ENCODE measurements around the gene MAML3.

MAML3 gene

DNA sequence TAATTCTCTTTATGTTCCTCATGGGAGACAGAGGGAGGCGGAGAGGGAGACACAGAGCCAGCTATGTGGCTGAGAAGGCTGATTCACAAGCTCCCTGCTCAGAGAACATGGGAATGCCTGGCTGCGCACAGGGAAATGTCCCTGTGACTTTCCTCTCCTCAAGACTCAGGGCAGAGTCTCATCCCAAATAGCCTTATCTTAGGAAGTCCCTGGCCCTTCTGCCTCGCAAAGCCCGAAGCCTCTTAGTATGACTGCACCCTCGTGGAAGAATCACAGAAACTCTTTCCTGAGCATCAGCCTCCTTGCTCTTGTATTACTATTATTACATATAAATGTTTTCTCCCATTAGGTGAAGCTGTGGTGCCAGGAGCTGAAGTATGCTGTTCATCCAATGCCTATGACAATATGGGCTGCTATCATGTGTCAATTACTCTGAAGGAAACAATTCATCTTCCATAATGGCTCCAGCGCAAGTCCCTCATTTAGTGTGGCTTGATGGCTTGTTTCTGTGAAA is 257.8 kb downstream of the MAML3 start:
- Histone ChIP-seq H3K27ac (ENCODE audit: low read length) (no peak overlapping the region), H3K4me3 (ENCODE audit: low read length) (no peak overlapping the region), H3K27me3 (ENCODE audit: insufficient read depth, low read length) (no peaks in the 10 kb centered on the region), H3K36me3 (ENCODE audit: insufficient read depth, low read depth, low read length) (no peaks in the 10 kb centered on the region), H3K4me1 (ENCODE audit: insufficient read depth, low read length) (peaks cover 9% of the 10 kb centered on the region; the same call in 1 of the 2 replicates), H3K9me3 (ENCODE audit: insufficient read depth, low read depth, low read length) (no peaks in the 10 kb centered on the region), H3K9ac (ENCODE audit: low read depth, low read length) (no peak overlapping the region)

DNA sequence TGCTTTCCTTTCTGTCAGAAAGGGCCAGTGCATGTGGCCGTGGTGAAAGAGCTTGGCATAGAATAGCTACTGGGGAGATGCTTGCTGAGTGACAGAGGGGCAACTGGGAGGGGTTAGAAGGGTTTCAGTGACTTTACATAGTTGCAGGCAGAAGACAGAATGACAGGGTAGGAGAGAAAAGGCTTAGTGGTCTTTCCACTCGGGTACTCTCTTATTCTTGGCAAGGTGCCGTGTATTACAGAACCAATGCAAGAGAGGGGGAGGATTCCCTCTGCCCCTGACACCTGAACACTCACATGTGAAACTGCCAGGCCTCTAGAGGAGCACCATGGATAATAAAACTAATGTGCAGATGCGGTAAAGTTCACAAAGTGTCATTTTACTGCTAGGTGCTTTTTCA is 260.2 kb downstream of the MAML3 start:
- no peaks in the 10 kb centered on the region for H3K9me3 ChIP-seq (ENCODE audit: insufficient read depth, low read depth, low read length)
- H3K27me3 ChIP-seq (ENCODE audit: insufficient read depth, low read length) = no peaks in the 10 kb centered on the region
- H3K27ac ChIP-seq (ENCODE audit: low read length) = no peak overlapping the region
- no peaks in the 10 kb centered on the region for H3K36me3 ChIP-seq (ENCODE audit: insufficient read depth, low read depth, low read length)
- no peak overlapping the region for H3K4me3 ChIP-seq (ENCODE audit: low read length)
- peaks cover 7% of the 10 kb centered on the region; the same call in 1 of the 2 replicates for H3K4me1 ChIP-seq (ENCODE audit: insufficient read depth, low read length)
- no peak overlapping the region for H3K9ac ChIP-seq (ENCODE audit: low read depth, low read length)

DNA sequence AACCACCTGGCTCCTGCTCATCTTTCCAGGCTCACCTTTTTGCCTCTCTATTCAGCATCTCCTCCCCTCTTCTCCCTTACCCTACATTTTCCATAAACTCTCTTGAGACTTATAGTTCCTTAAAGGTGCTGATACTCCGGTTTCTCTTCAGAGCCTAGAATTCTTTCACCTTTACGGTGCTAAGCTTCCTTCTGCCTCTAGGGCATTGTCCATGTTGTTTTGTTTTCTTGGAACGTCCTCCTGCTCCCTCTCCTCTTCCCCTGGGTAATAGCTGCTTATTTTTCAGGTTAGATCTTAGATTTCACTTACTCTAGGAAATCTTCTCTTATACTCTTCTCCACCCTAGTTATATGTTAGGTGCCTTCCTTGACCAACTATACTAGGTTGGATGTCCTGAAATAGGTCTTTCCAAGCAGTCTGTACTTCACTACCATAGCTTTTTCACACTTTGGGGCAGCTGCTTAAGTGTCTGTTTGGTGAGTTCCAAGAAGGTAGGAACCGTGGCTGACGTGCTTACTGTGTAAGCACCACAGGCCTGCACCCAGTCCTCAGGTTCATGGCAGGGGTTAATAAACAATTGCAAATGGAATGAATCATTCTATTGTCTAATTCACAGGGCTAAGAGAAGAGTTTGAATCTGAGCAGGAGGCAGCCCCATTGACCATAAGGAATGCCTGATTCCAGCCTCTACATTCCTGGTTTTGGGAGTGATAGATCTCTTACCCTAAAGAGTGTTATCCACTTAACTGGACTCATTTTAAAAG is 260.8 kb downstream of the MAML3 start:
- Histone ChIP-seq H3K27me3 (ENCODE audit: insufficient read depth, low read length) (no peaks in the 10 kb centered on the region), H3K27ac (ENCODE audit: low read length) (no peak overlapping the region), H3K9ac (ENCODE audit: low read depth, low read length) (no peak overlapping the region), H3K4me3 (ENCODE audit: low read length) (no peak overlapping the region), H3K36me3 (ENCODE audit: insufficient read depth, low read depth, low read length) (no peaks in the 10 kb centered on the region), H3K9me3 (ENCODE audit: insufficient read depth, low read depth, low read length) (no peaks in the 10 kb centered on the region), H3K4me1 (ENCODE audit: insufficient read depth, low read length) (peaks cover 7% of the 10 kb centered on the region; the same call in 1 of the 2 replicates)

DNA sequence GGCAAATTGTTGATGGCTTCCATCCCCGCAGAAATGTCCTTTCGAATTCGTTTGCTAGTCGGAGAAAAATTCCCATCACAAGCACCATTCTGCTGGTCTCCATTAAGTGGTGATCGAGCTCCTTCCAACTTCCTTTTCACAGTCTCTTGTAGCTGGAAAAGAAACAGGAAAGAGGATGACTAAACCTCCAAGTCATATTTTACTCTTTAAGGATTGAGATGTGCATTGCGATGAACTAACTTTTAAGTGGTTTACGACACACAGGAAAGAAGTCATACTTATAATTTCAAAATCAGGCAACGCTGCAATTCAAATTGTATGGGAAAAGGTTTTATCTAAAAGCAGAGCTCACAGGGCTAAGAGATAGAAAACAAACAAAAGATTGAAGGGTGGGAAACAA is 263.2 kb downstream of the MAML3 start:
- no peaks in the 10 kb centered on the region for H3K36me3 ChIP-seq (ENCODE audit: insufficient read depth, low read depth, low read length)
- H3K9ac ChIP-seq (ENCODE audit: low read depth, low read length) = no peak overlapping the region
- no peaks in the 10 kb centered on the region for H3K27me3 ChIP-seq (ENCODE audit: insufficient read depth, low read length)
- no peak overlapping the region for H3K27ac ChIP-seq (ENCODE audit: low read length)
- H3K4me1 ChIP-seq (ENCODE audit: insufficient read depth, low read length) = peaks cover 11% of the 10 kb centered on the region; the same call in 1 of the 2 replicates
- no peak overlapping the region for H3K4me3 ChIP-seq (ENCODE audit: low read length)
- H3K9me3 ChIP-seq (ENCODE audit: insufficient read depth, low read depth, low read length) = no peaks in the 10 kb centered on the region

DNA sequence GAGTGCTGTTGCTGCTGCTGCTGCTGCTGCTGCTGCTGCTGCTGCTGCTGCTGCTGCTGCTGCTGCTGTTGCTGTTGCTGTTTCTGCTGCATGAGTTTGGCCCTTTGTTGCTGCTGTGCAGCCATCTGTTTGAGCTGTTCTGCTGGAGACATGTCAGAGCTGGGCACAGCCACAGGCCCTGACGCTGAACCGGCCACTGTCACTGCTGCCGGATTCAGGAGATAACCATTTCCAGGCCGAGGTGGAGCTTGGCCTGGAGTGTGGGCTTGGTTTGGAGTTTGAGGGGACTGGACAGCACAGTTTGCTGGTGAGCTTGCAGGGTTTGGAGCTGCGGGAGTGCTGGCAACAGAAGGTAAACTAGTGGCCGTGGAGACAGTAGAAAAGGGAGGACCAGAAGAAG is 264.1 kb downstream of the MAML3 start:
- Histone ChIP-seq H3K4me3 (ENCODE audit: low read length) (no peak overlapping the region), H3K36me3 (ENCODE audit: insufficient read depth, low read depth, low read length) (no peaks in the 10 kb centered on the region), H3K27ac (ENCODE audit: low read length) (no peak overlapping the region), H3K9me3 (ENCODE audit: insufficient read depth, low read depth, low read length) (no peaks in the 10 kb centered on the region), H3K9ac (ENCODE audit: low read depth, low read length) (no peak overlapping the region), H3K4me1 (ENCODE audit: insufficient read depth, low read length) (peaks cover 11% of the 10 kb centered on the region; the same call in 1 of the 2 replicates), H3K27me3 (ENCODE audit: insufficient read depth, low read length) (no peaks in the 10 kb centered on the region)

DNA sequence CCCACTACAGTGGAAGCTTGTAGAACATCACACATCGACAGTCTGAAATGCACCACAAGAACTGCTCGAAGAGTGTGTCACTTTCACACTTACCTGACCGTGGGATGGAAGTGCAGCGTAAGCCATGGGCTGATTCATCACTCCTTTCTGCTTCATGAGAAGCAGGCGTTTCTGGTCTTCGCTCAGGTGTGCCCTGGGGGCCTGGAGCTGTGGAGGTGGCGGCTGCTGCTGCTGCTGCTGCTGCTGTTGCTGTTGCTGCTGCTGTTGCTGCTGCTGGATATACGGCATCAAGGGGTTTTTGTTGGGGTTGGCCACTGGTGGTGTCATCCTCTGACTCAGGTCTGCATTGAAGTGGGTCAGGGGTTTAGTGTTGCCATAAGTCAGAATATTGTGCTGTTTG is 264.7 kb downstream of the MAML3 start:
- H3K4me3 ChIP-seq (ENCODE audit: low read length) = no peak overlapping the region
- peaks cover 11% of the 10 kb centered on the region; the same call in 1 of the 2 replicates for H3K4me1 ChIP-seq (ENCODE audit: insufficient read depth, low read length)
- H3K9me3 ChIP-seq (ENCODE audit: insufficient read depth, low read depth, low read length) = no peaks in the 10 kb centered on the region
- no peak overlapping the region for H3K9ac ChIP-seq (ENCODE audit: low read depth, low read length)
- no peaks in the 10 kb centered on the region for H3K36me3 ChIP-seq (ENCODE audit: insufficient read depth, low read depth, low read length)
- H3K27me3 ChIP-seq (ENCODE audit: insufficient read depth, low read length) = no peaks in the 10 kb centered on the region
- no peak overlapping the region for H3K27ac ChIP-seq (ENCODE audit: low read length)

DNA sequence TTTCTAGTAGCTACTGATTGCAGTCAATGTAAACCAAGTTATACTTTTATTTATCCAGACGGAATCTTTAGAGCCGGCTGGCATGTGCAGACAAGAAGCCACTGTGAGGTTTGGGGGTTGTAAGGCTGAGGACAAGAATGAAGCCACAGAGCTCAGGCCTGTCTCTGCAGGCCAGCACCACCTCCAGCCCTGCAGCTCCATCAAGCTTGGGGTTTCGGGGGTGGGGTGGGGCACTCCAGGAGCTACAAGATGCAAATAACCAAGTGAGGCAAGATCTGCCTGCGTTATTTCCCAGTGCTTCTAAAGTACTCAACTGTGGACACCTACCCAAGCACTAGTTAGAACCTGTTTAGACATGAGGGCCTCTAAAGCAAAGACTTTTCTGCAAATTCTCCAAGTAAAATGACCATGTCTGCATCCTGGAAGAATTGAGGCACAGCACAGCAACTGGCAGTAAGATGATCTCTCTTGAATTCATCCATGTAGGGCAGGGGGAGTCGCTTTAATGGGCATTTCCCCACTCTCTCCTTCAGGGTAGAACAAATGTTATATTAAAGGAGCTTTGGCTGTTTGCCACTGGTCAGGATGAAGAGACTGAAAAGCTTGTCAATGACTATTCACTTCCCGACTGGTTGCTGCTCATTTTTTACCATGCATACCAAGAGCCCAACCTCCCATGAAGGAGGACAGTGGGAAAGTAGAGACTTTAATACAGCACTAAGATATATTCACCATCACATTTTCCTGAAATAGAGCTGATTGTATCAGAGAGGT is 265.8 kb downstream of the MAML3 start:
- Histone ChIP-seq H3K9ac (ENCODE audit: low read depth, low read length) (no peak overlapping the region), H3K4me3 (ENCODE audit: low read length) (no peak overlapping the region), H3K9me3 (ENCODE audit: insufficient read depth, low read depth, low read length) (no peaks in the 10 kb centered on the region; the same call in 1 of the 2 replicates), H3K4me1 (ENCODE audit: insufficient read depth, low read length) (peaks cover 5% of the 10 kb centered on the region; the same call in 1 of the 2 replicates), H3K27me3 (ENCODE audit: insufficient read depth, low read length) (no peaks in the 10 kb centered on the region), H3K36me3 (ENCODE audit: insufficient read depth, low read depth, low read length) (no peaks in the 10 kb centered on the region), H3K27ac (ENCODE audit: low read length) (no peak overlapping the region)

DNA sequence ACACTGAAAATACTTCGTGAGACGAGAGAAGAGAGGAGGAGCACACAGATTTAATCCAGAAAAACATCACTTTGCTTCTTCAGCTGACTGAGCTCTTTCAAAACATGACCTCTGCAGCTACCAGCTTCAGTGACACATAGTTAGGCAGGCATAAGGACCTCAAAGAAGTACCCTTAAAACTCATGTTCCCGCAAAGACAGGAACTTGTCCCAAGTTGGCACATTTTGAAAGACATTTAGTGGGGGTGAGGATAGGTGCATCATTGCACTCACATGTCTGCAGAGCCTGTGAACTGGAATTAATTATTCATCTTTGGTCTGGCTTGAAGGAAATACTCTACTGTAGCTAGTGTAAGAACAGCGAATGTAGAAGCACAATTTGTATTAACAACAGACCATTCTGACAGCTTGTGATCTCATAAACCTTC is 266.6 kb downstream of the MAML3 start:
- Histone ChIP-seq H3K27ac (ENCODE audit: low read length) (no peak overlapping the region), H3K27me3 (ENCODE audit: insufficient read depth, low read length) (no peaks in the 10 kb centered on the region), H3K4me1 (ENCODE audit: insufficient read depth, low read length) (peaks cover 4% of the 10 kb centered on the region; the same call in 1 of the 2 replicates), H3K36me3 (ENCODE audit: insufficient read depth, low read depth, low read length) (no peaks in the 10 kb centered on the region), H3K9me3 (ENCODE audit: insufficient read depth, low read depth, low read length) (no peaks in the 10 kb centered on the region; the same call in 1 of the 2 replicates), H3K9ac (ENCODE audit: low read depth, low read length) (no peak overlapping the region), H3K4me3 (ENCODE audit: low read length) (no peak overlapping the region)

DNA sequence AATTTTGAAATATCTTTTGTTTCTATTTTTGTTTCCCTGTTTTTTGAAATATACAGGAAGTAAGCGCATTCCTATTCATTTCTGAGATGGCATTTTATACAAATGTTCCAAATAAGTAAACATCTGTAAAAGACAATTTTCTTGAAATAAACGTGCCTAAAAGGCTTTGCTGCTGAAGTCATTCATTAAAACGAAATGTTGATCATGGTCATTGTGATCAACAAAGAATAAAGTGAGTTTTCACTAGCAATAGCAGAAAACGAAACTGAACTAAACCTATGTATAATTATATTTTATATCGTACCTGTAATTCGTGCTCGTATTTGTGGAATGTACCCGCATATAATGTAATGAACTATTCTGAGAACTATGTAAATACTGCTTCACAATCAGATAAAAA is 267.2 kb downstream of the MAML3 start:
- Histone ChIP-seq H3K36me3 (ENCODE audit: insufficient read depth, low read depth, low read length) (no peaks in the 10 kb centered on the region), H3K27ac (ENCODE audit: low read length) (no peak overlapping the region), H3K9ac (ENCODE audit: low read depth, low read length) (no peak overlapping the region), H3K9me3 (ENCODE audit: insufficient read depth, low read depth, low read length) (no peaks in the 10 kb centered on the region; the same call in 1 of the 2 replicates), H3K4me1 (ENCODE audit: insufficient read depth, low read length) (peaks cover 4% of the 10 kb centered on the region; the same call in 1 of the 2 replicates), H3K27me3 (ENCODE audit: insufficient read depth, low read length) (no peaks in the 10 kb centered on the region), H3K4me3 (ENCODE audit: low read length) (no peak overlapping the region)

DNA sequence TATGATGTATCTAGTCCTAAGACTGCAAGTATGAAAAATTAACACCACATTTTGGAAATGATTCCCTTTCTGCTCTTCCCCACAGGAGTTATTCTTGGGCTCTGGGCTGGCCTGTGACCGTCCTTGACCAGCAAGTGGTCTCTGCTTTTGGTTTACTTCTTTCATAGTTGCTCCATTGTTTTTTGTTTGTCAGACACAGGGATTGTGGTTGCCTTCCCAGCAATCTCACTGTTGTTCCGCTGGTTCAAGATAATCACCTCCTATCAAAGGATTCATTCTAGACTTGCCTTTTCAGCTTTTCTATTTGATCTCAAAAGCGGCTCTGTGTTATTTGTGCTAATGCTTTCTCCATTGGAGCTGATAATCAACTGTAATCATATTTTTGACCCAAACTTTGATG is 269.5 kb downstream of the MAML3 start:
- Histone ChIP-seq H3K36me3 (ENCODE audit: insufficient read depth, low read depth, low read length) (no peaks in the 10 kb centered on the region), H3K27ac (ENCODE audit: low read length) (no peak overlapping the region), H3K4me3 (ENCODE audit: low read length) (no peak overlapping the region), H3K9ac (ENCODE audit: low read depth, low read length) (no peak overlapping the region), H3K27me3 (ENCODE audit: insufficient read depth, low read length) (no peaks in the 10 kb centered on the region), H3K9me3 (ENCODE audit: insufficient read depth, low read depth, low read length) (no peaks in the 10 kb centered on the region; the same call in 1 of the 2 replicates), H3K4me1 (ENCODE audit: insufficient read depth, low read length) (peaks cover 4% of the 10 kb centered on the region; the same call in 1 of the 2 replicates)

DNA sequence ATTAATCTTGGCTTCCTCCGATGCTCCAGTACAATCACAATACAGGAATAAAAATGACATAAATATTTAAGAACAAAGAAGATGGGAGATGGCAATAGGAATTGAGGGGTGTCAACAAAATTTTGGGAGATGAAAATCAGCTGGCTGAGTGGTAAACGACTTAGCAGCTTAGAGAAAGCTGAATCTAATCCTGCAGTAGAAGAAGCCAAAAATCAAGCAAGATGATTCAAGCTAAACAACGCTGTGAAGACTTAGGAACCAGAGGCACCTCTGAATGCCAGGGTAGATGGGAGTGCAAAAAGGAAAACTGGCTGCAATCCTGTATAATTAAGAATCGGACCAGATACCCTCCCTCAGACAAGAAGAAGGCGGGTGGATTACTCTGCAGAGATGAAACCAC is 273.1 kb downstream of the MAML3 start:
- Histone ChIP-seq H3K4me1 (ENCODE audit: insufficient read depth, low read length) (peaks cover 7% of the 10 kb centered on the region; the same call in 1 of the 2 replicates), H3K9me3 (ENCODE audit: insufficient read depth, low read depth, low read length) (no peaks in the 10 kb centered on the region; the same call in 1 of the 2 replicates), H3K27me3 (ENCODE audit: insufficient read depth, low read length) (no peaks in the 10 kb centered on the region), H3K36me3 (ENCODE audit: insufficient read depth, low read depth, low read length) (no peaks in the 10 kb centered on the region), H3K9ac (ENCODE audit: low read depth, low read length) (no peak overlapping the region), H3K4me3 (ENCODE audit: low read length) (no peak overlapping the region), H3K27ac (ENCODE audit: low read length) (no peak overlapping the region)

All from iPS-20b (cell line).